B cell (primary cell): ENCODE data around the gene LRP1-AS. TPM values are rescaled to one million over a fixed set of nuclear protein-coding genes. Genes with fewer than 3 reads are reported as not detected.

Experiments
- ATAC-seq: fragments of 200-7000 bp; cut with Tn5 transposase; one replicate; pipeline ENCODE4 v1.10.0; 2021; ENCODE audit warnings: low read depth, mild to moderate bottlenecking, moderate number of reproducible peaks, moderate library complexity
- CTCF ChIA-PET: fragments of 350-600 bp; sonication (Branson Sonifier 250); formaldehyde crosslinking; loops from one replicate; lab custom pipeline; 2021; ENCODE audit warnings: antibody characterized with exemption, inconsistent platforms; lab: Charles Lee
- POLR2A ChIA-PET: fragments of 350-600 bp; sonication (Branson Sonifier 250); formaldehyde crosslinking; loops from one replicate; lab custom pipeline; 2021; ENCODE audit warnings: antibody characterized with exemption; lab: Charles Lee
- DNase-seq: peaks from one replicate; pipeline ENCODE4 v3.0.0; 2013
- H2AFZ ChIP-seq: 2 replicates; pipeline ENCODE4 v1.6.1; 2012; ENCODE audit warnings: mild to moderate bottlenecking, low read depth, low read length; ENCODE audit not compliant: insufficient read depth, poor library complexity, severe bottlenecking
- H3K27ac ChIP-seq, 2 donors: 1 replicate in 1 of 2; 2 replicates in 1 of 2; pipeline ENCODE4 v1.5.1; 2012 to 2013; ENCODE audit warnings: low read length in 2 of 2, mild to moderate bottlenecking in 2 of 2, moderate library complexity in 1 of 2
- H3K27me3 ChIP-seq, 4 experiments: fragments of 200-600 bp in 1 of 4; sonication (generic) in 1 of 4; replicated peaks in 1 of 4; 1 replicate in 2 of 4; 2 replicates in 2 of 4; pipeline versions ENCODE4 v1.6.1 to v1.7.0; 2013 to 2016; ENCODE audit warnings: low read length in 3 of 4, mild to moderate bottlenecking in 2 of 4, mixed read lengths in 1 of 4, moderate library complexity in 1 of 4; ENCODE audit not compliant: insufficient read depth in 4 of 4, control insufficient read depth in 3 of 4; ENCODE audit errors: control extremely low read depth in 1 of 4
- H3K36me3 ChIP-seq, 2 experiments: replicated peaks in 1 of 2; 1 replicate in 1 of 2; 2 replicates in 1 of 2; pipeline versions ENCODE4 v1.6.1 to v1.7.1; 2013; ENCODE audit warnings: low read length in 1 of 2; ENCODE audit not compliant: insufficient read depth in 2 of 2, control insufficient read depth in 1 of 2; ENCODE audit errors: control extremely low read depth in 1 of 2, extremely low read depth in 1 of 2
- H3K4me1 ChIP-seq, 2 donors: fragments of 200-600 bp in 1 of 2; sonication (generic) in 1 of 2; 1 replicate in 1 of 2; 2 replicates in 1 of 2; pipeline versions ENCODE4 v1.5.1 to v1.6.1; 2013 to 2017; ENCODE audit warnings: low read length in 2 of 2; ENCODE audit not compliant: control insufficient read depth in 2 of 2, insufficient read depth in 2 of 2
- H3K4me2 ChIP-seq: replicated peaks from 2 replicates; pipeline ENCODE3; 2012; ENCODE audit warnings: mild to moderate bottlenecking, low read depth, low read length; ENCODE audit not compliant: poor library complexity, severe bottlenecking
- H3K4me3 ChIP-seq, 5 experiments: fragments of 200-600 bp in 1 of 5; sonication (generic) in 1 of 5; 1 replicate in 3 of 5; 2 replicates in 2 of 5; pipeline versions ENCODE4 v1.5.1 to v1.7.0; 2011 to 2016; ENCODE audit warnings: low read length in 4 of 5, mild to moderate bottlenecking in 4 of 5, low read depth in 2 of 5, control low read depth in 1 of 5, moderate library complexity in 1 of 5; ENCODE audit not compliant: insufficient read depth in 1 of 5; ENCODE audit errors: control extremely low read depth in 1 of 5, extremely low read depth in 1 of 5
- H3K79me2 ChIP-seq: fragments of 200-600 bp; sonication (generic); one replicate; pipeline ENCODE4 v1.6.0; 2016; ENCODE audit warnings: low read length; ENCODE audit not compliant: control insufficient read depth, insufficient read depth
- H3K9ac ChIP-seq: fragments of 200-600 bp; sonication (generic); 2 replicates; pipeline ENCODE4 v1.6.1; 2017; ENCODE audit warnings: mild to moderate bottlenecking, low read length, moderate library complexity
- H3K9me3 ChIP-seq, 3 donors: one replicate each; pipeline versions ENCODE4 v1.6.1 to v1.7.1; 2013; ENCODE audit warnings: low read length in 2 of 3; ENCODE audit not compliant: control insufficient read depth in 2 of 3, insufficient read depth in 1 of 3; ENCODE audit errors: control extremely low read depth in 1 of 3
- H4K20me1 ChIP-seq: 2 replicates; pipeline ENCODE4 v1.6.0; 2012; ENCODE audit warnings: mild to moderate bottlenecking, low read length; ENCODE audit not compliant: insufficient read depth, control insufficient read depth, poor library complexity, severe bottlenecking
- H3K27ac Mint-ChIP-seq: one replicate; pipeline ENCODE4 v1.8.0; 2021; ENCODE audit warnings: mixed read lengths
- H3K27me3 Mint-ChIP-seq: one replicate; pipeline ENCODE4 v1.8.0; 2021; ENCODE audit warnings: mixed read lengths
- H3K4me1 Mint-ChIP-seq: one replicate; pipeline ENCODE4 v1.8.0; 2021; ENCODE audit warnings: mixed read lengths
- H3K4me3 Mint-ChIP-seq: one replicate; pipeline ENCODE4 v1.8.0; 2021; ENCODE audit warnings: mixed read lengths
- H3K9me3 Mint-ChIP-seq: one replicate; pipeline ENCODE4 v1.8.0; 2022; ENCODE audit warnings: mixed read lengths; ENCODE audit not compliant: insufficient read depth
- CTCF ChIP-seq: fragments of 200-600 bp; IDR thresholded peaks from one replicate; pipeline ENCODE4 v1.8.0; 2022; ENCODE audit warnings: antibody characterized with exemption, mild to moderate bottlenecking
- EZH2 ChIP-seq: IDR thresholded peaks from 2 replicates; pipeline ENCODE4 v1.6.1; 2012; ENCODE audit warnings: borderline replicate concordance, low read depth, mild to moderate bottlenecking, moderate library complexity, low read length; ENCODE audit not compliant: insufficient read depth, poor library complexity, severe bottlenecking
- WGBS: methylation state at CpG from one replicate; pipeline ENCODE4 v1.1.5; 2013; ENCODE audit warnings: missing lambda C conversion rate; ENCODE audit not compliant: insufficient coverage; 5-methylcytosine and 5-hydroxymethylcytosine counted together
- intact Hi-C: fragments of 100-400 bp; cut with micrococcal nuclease; formaldehyde crosslinking; loops from one replicate; pipeline ENCODE4 v1.10.0; 2022
- polyA plus RNA-seq: library from polyadenylated mRNA; depleted of rRNA; stranded (reverse); fragments of >200 nt; gene quantifications from 2 replicates; pipeline ENCODE4 v1.2.3, GENCODE V29; 2012
- total RNA-seq, 2 donors: library from RNA; stranded (reverse); fragments of 120-200 nt in 1 of 2; gene quantifications; 1 replicate in 1 of 2; 2 replicates in 1 of 2; pipeline versions ENCODE4 v1.2.3 to v1.2.4, GENCODE V29; 2013 to 2022

The LRP1-AS gene
- total and polyA plus RNA-seq, 2 donors (not counting 1 experiment from before 2014, with no cell fraction given) = not detected

- no peak overlapping the region for H3K9ac ChIP-seq
- no peak overlapping the region for H3K4me2 ChIP-seq
- no peak overlapping the region for H3K27ac ChIP-seq
- Mint-ChIP-seq H3K4me1 (no peaks in the 10 kb centered on the region), H3K4me3 (no peak overlapping the region), H3K27ac (no peak overlapping the region), H3K27me3 (no peaks in the 10 kb centered on the region), H3K9me3 (no peaks in the 10 kb centered on the region)
- intact Hi-C loops = no loop called here
- no peaks in the 10 kb centered on the region for H3K9me3 ChIP-seq
- DNase-seq (no peak), ATAC-seq (no peak)
- no peaks in the 10 kb centered on the region for H3K36me3 ChIP-seq
- no peaks in the 10 kb centered on the region for H3K4me1 ChIP-seq
- no peaks in the 10 kb centered on the region for H4K20me1 ChIP-seq
- no peaks in the 10 kb centered on the region for H3K79me2 ChIP-seq
- no peak overlapping the region for H2AFZ ChIP-seq
- POLR2A ChIA-PET = interaction anchor here (0.6 kb wide), 1 partner anchor 8 kb away, joined by 3 read pairs; no protein-coding TSS in a partner anchor
- H3K4me3 ChIP-seq = no peak overlapping the region
- 63% methylated on average over 5 of the region's 6 CpGs for WGBS
- CTCF ChIA-PET = no interaction called here
- TF ChIP-seq CTCF = no peak
- TF ChIP-seq EZH2 = no peak
- no peaks in the 10 kb centered on the region for H3K27me3 ChIP-seq
Observed at GRCh38 chr12:57190037-57190436, 42.6 kb upstream of the LRP1-AS start.

DNA sequence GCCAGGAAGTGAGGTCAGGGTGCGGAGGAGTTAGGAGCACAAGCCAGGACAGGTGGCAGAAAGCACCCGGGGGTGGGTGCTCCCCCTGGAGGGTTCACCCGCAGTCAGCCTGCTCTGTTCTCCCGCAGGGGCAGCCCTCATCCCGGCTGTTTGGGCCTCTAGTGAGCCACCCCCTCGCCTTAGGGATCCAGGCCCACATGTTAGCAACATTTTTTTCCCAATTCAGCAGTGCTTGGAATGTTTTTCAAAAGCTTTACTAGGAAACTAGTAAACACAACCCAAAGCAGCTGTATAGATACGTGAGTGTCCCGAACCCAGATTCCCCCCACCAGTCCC lies 40.6 kb upstream of the LRP1-AS start:
- Histone ChIP-seq H4K20me1 (no peaks in the 10 kb centered on the region), H3K4me1 (peaks cover 0 to 2% of the 10 kb centered on the region in 2 donors), H3K9ac (no peak overlapping the region), H3K4me2 (no peak overlapping the region), H2AFZ (no peak overlapping the region), H3K27ac (no peak overlapping the region), H3K36me3 (no peaks in the 10 kb centered on the region), H3K9me3 (no peaks in the 10 kb centered on the region), H3K4me3 (no peak overlapping the region), H3K79me2 (no peaks in the 10 kb centered on the region), H3K27me3 (no peaks in the 10 kb centered on the region)
- ATAC-seq = no peak
- H3K27me3 Mint-ChIP-seq = no peaks in the 10 kb centered on the region
- intact Hi-C loops = no loop called here
- TF ChIP-seq EZH2 (no peak), CTCF (no peak)
- no peak for DNase-seq
- H3K4me3 Mint-ChIP-seq = no peak overlapping the region
- 94% methylated on average over 7 of the region's 8 CpGs for WGBS
- ChIA-PET POLR2A (no interaction called here), CTCF (interaction anchor here (1.0 to 2.4 kb wide), 5 partner anchors 15 to 118 kb away, joined by 3 to 9 read pairs (median 7); partner anchors contain the start of gene LRP1)
- no peaks in the 10 kb centered on the region for H3K9me3 Mint-ChIP-seq
- peaks cover 1% of the 10 kb centered on the region for H3K4me1 Mint-ChIP-seq
- no peak overlapping the region for H3K27ac Mint-ChIP-seq
